GM23338 (cell line): ENCODE data around the gene NUP98.

Experiments used
- EZH2 ChIP-seq: fragments of 200-600 bp; sonication (generic); IDR thresholded peaks from one replicate; pipeline ENCODE4 v1.8.0; 2017; ENCODE audit warnings: antibody characterized with exemption, mild to moderate bottlenecking, low read depth; ENCODE audit not compliant: unreplicated experiment
- NANOG ChIP-seq: IDR thresholded peaks from 2 replicates; pipeline ENCODE4 v1.6.1; 2016; ENCODE audit warnings: antibody characterized with exemption, borderline replicate concordance
- TF ChIP-seq, protein P1 (sequence below), 2 experiments: fragments of 200-600 bp in 1 of 2; sonication (generic) in 1 of 2; conservative IDR thresholded peaks; 2 replicates each; pipeline versions ENCODE4 v1.5.1 to v1.6.1; 2016 to 2017; ENCODE audit warnings: antibody characterized with exemption in 2 of 2, low read depth in 2 of 2, mild to moderate bottlenecking in 2 of 2, moderate library complexity in 1 of 2
- TF ChIP-seq, protein P2 (sequence below): IDR thresholded peaks from one replicate; pipeline ENCODE4 v1.6.1; 2018; ENCODE audit warnings: antibody characterized with exemption; ENCODE audit not compliant: unreplicated experiment

DNA sequence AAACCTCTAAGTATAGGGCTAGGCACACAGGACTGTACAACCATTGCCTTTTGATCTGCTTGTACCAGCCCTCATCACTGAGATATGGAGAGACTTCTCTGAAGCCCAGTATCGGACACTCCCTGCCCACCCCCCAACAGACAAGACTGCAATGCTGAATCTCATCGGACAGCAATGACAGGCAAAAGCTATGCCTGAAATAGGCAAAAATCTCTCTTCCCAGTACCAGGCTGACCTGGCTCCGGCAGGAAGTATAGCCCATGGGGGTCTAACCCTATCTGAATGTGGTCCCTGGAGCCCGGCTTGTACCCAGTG, 37.0 kb upstream of the NUP98 start:
- no peak for TF ChIP-seq NANOG
- TF ChIP-seq, protein P1, sequence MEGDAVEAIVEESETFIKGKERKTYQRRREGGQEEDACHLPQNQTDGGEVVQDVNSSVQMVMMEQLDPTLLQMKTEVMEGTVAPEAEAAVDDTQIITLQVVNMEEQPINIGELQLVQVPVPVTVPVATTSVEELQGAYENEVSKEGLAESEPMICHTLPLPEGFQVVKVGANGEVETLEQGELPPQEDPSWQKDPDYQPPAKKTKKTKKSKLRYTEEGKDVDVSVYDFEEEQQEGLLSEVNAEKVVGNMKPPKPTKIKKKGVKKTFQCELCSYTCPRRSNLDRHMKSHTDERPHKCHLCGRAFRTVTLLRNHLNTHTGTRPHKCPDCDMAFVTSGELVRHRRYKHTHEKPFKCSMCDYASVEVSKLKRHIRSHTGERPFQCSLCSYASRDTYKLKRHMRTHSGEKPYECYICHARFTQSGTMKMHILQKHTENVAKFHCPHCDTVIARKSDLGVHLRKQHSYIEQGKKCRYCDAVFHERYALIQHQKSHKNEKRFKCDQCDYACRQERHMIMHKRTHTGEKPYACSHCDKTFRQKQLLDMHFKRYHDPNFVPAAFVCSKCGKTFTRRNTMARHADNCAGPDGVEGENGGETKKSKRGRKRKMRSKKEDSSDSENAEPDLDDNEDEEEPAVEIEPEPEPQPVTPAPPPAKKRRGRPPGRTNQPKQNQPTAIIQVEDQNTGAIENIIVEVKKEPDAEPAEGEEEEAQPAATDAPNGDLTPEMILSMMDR (conservative IDR thresholded peaks at IDR 0.05; ENCODE audit: low read depth in 2 of 2), result no peak
- TF ChIP-seq, protein P2, sequence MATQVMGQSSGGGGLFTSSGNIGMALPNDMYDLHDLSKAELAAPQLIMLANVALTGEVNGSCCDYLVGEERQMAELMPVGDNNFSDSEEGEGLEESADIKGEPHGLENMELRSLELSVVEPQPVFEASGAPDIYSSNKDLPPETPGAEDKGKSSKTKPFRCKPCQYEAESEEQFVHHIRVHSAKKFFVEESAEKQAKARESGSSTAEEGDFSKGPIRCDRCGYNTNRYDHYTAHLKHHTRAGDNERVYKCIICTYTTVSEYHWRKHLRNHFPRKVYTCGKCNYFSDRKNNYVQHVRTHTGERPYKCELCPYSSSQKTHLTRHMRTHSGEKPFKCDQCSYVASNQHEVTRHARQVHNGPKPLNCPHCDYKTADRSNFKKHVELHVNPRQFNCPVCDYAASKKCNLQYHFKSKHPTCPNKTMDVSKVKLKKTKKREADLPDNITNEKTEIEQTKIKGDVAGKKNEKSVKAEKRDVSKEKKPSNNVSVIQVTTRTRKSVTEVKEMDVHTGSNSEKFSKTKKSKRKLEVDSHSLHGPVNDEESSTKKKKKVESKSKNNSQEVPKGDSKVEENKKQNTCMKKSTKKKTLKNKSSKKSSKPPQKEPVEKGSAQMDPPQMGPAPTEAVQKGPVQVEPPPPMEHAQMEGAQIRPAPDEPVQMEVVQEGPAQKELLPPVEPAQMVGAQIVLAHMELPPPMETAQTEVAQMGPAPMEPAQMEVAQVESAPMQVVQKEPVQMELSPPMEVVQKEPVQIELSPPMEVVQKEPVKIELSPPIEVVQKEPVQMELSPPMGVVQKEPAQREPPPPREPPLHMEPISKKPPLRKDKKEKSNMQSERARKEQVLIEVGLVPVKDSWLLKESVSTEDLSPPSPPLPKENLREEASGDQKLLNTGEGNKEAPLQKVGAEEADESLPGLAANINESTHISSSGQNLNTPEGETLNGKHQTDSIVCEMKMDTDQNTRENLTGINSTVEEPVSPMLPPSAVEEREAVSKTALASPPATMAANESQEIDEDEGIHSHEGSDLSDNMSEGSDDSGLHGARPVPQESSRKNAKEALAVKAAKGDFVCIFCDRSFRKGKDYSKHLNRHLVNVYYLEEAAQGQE, result no peak
- no peak for TF ChIP-seq EZH2
